HG03159 (cell line): ENCODE measurements around the gene RABGEF1.
"Not testable (repeated sequence)": the region's sequence is repeated elsewhere in the genome, so short reads cannot be mapped to it uniquely, and the experiment has no call there.

Source experiments
- ATAC-seq: cut with Tn5 transposase; IDR thresholded peaks from one replicate; pipeline ENCODE4 v1.9.1; 2021; ENCODE audit warnings: mild to moderate bottlenecking, moderate library complexity; ENCODE audit not compliant: unreplicated experiment

The RABGEF1 gene

GRCh38 chr7:66764905-66765304, 24.4 kb downstream of the RABGEF1 start:
- not testable (repeated sequence) for ATAC-seq

DNA sequence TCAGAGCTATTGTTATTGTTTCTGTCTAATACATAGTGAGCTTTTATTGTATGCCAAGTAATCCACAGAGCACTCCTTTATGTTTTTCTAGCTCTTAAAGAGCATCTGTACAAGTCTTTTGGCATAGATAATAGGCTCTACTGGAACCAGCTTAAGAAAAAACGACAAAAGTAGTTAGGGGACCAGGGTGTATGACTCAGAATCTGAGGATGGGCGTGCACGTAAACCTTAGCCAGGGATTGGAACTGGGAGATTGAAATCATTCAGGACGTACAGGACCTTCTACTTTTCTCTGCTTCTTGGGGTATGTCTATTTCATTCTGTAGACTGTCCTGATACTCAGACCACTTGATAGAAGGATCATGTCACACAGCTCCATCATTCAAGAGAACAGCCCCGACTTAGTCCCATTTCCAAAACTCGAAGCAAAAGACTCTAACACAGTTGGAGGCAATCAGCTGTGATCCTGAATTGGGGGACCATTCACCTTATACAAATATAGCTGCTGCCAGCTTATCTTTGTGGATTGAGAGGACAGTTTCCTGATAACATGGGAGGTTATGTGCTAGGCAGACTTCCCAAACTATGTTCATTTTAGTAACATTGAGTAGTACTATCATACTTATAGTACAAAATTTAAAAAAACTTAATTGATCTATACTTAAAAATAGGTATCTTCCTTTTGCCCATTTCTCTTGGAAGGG, 24.9 kb downstream of the RABGEF1 start:
- ATAC-seq = not testable (repeated sequence)

DNA sequence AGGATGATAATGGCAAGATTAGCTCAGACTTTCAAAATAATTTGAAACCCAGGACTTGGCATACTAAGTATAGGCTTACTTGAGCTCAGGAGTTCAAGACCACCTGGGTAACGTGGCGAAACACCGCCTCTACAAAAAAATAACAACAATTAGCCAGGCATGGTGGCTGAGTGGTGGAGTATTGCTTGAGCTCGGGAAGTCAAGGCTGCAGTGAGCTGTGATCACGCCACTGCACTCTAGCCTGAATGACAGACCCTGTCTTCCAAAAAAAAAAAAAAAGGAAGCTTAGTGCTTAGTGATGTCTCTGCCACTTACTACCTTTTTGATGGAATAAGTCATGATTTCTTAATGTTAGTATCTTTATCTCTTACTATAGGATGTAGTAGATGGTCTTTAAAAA, 25.5 kb downstream of the RABGEF1 start:
- no peak for ATAC-seq

DNA sequence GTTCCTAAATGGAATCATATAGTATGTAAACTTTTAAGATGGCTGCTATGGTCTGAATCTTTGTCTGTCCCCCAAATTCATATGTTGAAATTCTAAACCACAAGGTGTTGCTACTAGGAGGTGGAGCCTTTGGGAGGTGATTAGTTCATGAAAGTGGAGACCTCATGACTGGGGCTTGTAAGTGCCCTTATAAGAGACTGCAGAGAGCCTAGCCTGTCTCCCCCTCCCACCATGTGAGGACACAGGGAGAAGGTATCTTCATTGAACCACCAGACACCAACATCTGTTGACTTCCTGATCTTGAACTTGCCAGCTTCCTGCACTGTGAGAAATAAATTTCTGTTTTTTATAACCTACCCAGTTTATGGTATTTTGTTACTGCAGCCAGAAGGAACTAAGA, 27.0 kb downstream of the RABGEF1 start:
- ATAC-seq = not testable (repeated sequence)

GRCh38 chr7:66768865-66769832, 28.6 kb downstream of the RABGEF1 start:
- no peak for ATAC-seq

DNA sequence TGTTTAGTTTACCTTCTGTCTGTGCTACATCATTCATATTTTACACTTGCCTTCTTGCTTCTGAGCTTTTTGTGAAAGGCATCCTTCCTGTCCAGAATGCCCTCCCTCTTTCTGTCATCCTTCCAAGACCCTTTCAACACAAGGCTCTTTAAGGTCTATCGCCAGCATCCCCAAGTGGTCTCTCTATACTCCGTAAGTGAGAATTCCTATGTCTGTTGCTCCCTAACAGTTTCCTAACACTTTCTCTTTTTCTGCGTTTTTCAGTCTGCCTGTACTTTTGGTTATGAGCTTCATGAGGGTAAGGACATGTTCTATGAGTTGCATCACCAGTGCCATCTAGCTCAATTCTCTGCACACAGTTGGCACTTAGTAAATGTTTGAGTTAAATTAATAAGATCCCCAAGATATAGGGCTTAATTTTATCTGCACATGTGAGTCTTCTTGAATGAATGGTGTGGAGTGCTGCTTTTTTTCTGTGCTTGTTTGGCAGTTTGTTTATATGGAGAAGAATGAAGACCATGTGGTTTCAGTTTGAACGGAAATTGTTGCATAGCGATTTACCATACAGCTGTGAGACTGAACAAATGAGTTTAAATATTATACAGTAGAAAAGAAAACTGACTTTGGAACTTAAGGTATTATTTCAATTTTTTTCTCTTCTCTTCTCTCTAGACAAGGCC, 29.4 kb downstream of the RABGEF1 start:
- ATAC-seq = no peak

GRCh38 chr7:66771795-66772194, 31.3 kb downstream of the RABGEF1 start:
- no peak for ATAC-seq

GRCh38 chr7:66773744-66774143, 33.2 kb downstream of the RABGEF1 start:
- ATAC-seq = not testable (repeated sequence)

- not testable (repeated sequence) for ATAC-seq
Measured at GRCh38 chr7:66776383-66776782, 35.9 kb downstream of the RABGEF1 start.

DNA sequence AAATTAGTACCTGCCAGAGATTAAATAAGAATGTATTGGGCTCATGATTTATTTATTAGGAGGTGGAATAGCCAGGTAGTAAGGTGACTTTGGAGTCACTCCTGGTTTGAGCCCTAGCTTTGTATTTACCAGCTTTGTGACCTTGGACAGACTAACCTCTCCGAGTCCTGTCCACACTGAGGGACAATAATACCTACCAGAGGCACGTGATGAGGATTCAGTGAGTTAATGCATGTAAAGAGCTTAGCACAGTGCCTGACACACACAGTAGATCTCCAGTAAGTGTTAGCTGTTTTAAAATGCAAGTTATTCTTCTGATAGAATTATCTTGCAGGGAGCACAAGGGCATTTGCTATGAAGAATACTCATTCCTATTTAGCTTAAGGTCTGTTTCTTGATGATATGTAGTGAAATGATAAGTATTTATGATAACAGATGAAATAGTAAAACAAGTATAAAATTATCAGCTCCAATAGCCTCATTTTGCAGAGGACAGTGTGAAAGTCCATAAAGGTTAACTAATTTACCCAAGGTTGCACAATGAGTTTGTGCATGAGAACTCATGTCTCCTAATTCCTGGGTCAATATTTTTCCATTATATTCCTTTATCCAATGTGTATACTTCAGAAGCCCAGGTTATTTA, 36.4 kb downstream of the RABGEF1 start:
- no peak for ATAC-seq

- no peak for ATAC-seq
Measured at GRCh38 chr7:66778201-66778600, 37.7 kb downstream of the RABGEF1 start.

GRCh38 chr7:66779669-66780409, 39.3 kb downstream of the RABGEF1 start:
- no peak for ATAC-seq

- ATAC-seq = no peak
Measured at GRCh38 chr7:66781408-66782090, 41.0 kb downstream of the RABGEF1 start.

DNA sequence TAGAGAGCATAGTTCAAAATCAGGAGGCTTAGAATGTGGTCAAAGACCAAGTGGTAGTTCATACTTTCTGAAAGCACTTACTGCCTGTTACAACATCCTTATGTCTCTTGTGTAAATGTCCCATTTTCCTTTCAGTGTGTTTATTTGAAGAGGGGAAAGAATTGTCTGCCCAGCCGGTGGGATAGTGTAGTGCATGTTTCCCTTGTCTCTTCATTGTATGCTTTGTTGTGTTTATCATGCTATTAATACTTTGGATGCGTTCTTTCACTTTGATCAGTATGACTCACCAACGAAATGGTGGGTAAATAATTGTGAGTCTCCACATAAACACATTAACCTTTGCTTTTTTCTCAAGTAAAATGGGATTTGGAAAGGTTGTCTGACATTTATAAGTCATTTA, 42.3 kb downstream of the RABGEF1 start:
- not testable (repeated sequence) for ATAC-seq

- not testable (repeated sequence) for ATAC-seq
Measured at GRCh38 chr7:66783887-66784595, 43.5 kb downstream of the RABGEF1 start.

- no peak for ATAC-seq
Measured at GRCh38 chr7:66790196-66790595, 49.7 kb downstream of the RABGEF1 start.

DNA sequence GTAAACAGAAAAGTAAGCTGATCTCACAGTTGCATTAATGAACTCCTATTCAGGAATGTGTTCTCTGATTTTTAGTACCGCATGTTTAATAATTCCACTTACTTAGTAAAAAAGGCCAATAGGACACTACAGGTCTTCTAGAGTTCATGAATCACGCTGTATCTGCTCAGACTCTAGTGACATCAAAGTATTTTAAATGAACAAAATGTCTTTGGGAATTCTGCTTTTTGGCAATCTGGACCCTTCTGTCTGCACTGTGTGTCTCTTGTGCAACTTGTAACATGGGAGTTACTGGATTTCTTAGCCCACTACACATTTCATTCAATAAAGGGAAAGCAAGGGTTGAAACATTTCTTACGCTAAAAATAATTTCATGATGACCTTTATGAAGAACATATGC, 50.2 kb downstream of the RABGEF1 start:
- ATAC-seq = no peak

DNA sequence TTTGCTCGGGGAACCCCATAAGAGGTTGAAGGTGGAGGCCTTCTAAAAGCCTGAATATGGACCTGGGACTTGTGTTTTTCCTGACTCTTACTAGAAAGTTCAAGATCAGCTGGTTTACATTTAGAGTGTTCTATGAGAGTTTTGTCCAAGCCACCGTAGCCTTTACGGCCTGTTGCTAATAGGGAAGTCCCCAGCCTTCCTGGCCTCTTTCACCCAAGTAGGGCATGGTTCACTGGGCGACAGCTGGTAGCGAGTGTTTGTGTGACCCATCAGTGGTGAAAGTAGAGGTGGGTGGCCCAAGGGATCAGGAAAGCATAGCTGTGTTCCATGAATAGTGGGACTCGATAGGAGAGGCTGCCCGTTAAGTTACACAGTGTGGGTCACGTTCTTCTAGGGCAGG, 60.1 kb downstream of the RABGEF1 start:
- ATAC-seq = no peak

- no peak for ATAC-seq
Measured at GRCh38 chr7:66804001-66804400, 63.5 kb downstream of the RABGEF1 start.
